K562 (cell line): ENCODE data around the gene ACTRT3. TPM values are rescaled to one million over a fixed set of nuclear protein-coding genes. Genes with fewer than 3 reads are reported as not detected.
A peak's percentile ranks its signal among the peaks of the same experiment; 100 is the strongest.

Experiments used
- CEBPG ChIP-seq, 3 experiments: fragments of 200-800 bp in 1 of 3; sonication (Bioruptor generic) in 1 of 3; sonication (generic) in 1 of 3; formaldehyde crosslinking in 1 of 3; IDR thresholded peaks in 2 of 3; conservative IDR thresholded peaks in 1 of 3; 2 replicates each; pipeline versions ENCODE4 v1.6.1 to v1.8.0; 2016 to 2022; ENCODE audit warnings: missing compliant biosample characterization in 2 of 3, missing genetic modification characterization in 2 of 3, mild to moderate bottlenecking in 1 of 3, missing genetic modification reagents in 1 of 3
- DDX20 ChIP-seq: fragments of 450-650 bp; IDR thresholded peaks from 2 replicates; pipeline ENCODE4 v1.6.1; 2016; ENCODE audit warnings: missing genetic modification characterization, low read depth, mild to moderate bottlenecking, missing compliant biosample characterization, moderate library complexity
- JUND ChIP-seq, 2 experiments: IDR thresholded peaks; 2 replicates in 1 of 2; 3 replicates in 1 of 2; pipeline ENCODE4 v1.6.1; 2011; ENCODE audit warnings: borderline replicate concordance in 2 of 2, low read depth in 2 of 2, low read length in 2 of 2, improper control_type of control experiment in 1 of 2, missing biosample characterization in 1 of 2, missing genetic modification characterization in 1 of 2, missing genetic modification reagents in 1 of 2
- MLLT1 ChIP-seq, 2 experiments: fragments of 450-650 bp; IDR thresholded peaks; 2 replicates each; pipeline ENCODE4 v1.6.1; 2016
- NR0B1 ChIP-seq: fragments of 450-650 bp; IDR thresholded peaks from one replicate; pipeline ENCODE4 v1.6.1; 2018; ENCODE audit warnings: mild to moderate bottlenecking, moderate library complexity; ENCODE audit not compliant: partially characterized antibody
- POLR2G ChIP-seq: fragments of 200-400 bp; formaldehyde crosslinking; IDR thresholded peaks from 2 replicates; pipeline ENCODE4 v1.6.1; 2017; ENCODE audit warnings: low read depth, mild to moderate bottlenecking, antibody characterized with exemption, low read length, moderate library complexity
- PYGO2 ChIP-seq: fragments of 450-650 bp; IDR thresholded peaks from 2 replicates; pipeline ENCODE4 v1.6.1; 2016; ENCODE audit warnings: mild to moderate bottlenecking, missing genetic modification characterization, moderate library complexity, missing compliant biosample characterization
- RNF219 ChIP-seq: fragments of 250-450 bp; sonication (Bioruptor Pico); IDR thresholded peaks from 2 replicates; pipeline ENCODE4 v1.5.0; 2022; ENCODE audit warnings: mild to moderate bottlenecking
- SRSF1 ChIP-seq: fragments of 200-400 bp; formaldehyde crosslinking; IDR thresholded peaks from 2 replicates; pipeline ENCODE4 v1.6.1; 2017; ENCODE audit warnings: mild to moderate bottlenecking, low read depth, low read length, moderate library complexity
- TAL1 ChIP-seq: fragments of 450-650 bp; IDR thresholded peaks from 2 replicates; pipeline ENCODE4 v1.6.1; 2016; ENCODE audit warnings: mild to moderate bottlenecking
- TGIF2 ChIP-seq: sonication (generic); formaldehyde crosslinking; IDR thresholded peaks from 2 replicates; pipeline ENCODE4 v1.8.1; 2022; ENCODE audit warnings: mild to moderate bottlenecking, missing genetic modification reagents, moderate library complexity
- TRIM28 ChIP-seq: fragments of 450-650 bp; IDR thresholded peaks from 2 replicates; pipeline ENCODE4 v1.6.1; 2017
- XRCC4 ChIP-seq: IDR thresholded peaks from one replicate; pipeline ENCODE4 v1.6.1; 2011; ENCODE audit not compliant: insufficient read depth, insufficient read length; ENCODE audit errors: extremely low read depth
- ZBTB26 ChIP-seq: fragments of 450-650 bp; formaldehyde crosslinking; IDR thresholded peaks from 2 replicates; pipeline ENCODE4 v1.4.0; 2022; ENCODE audit warnings: missing genetic modification characterization
- ZC3H11A ChIP-seq: IDR thresholded peaks from 2 replicates; pipeline ENCODE4 v1.6.1; 2012; ENCODE audit warnings: low read depth, low read length, improper control_type of control experiment
- ZEB2 ChIP-seq: fragments of 450-650 bp; IDR thresholded peaks from 2 replicates; pipeline ENCODE4 v1.6.1; 2016
- ZNF23 ChIP-seq: fragments of 250-450 bp; sonication (Bioruptor Pico); IDR thresholded peaks from 2 replicates; pipeline ENCODE4 v1.4.0; 2020; ENCODE audit warnings: mild to moderate bottlenecking
- polyA plus RNA-seq, 8 experiments: library from polyadenylated mRNA; depleted of rRNA in 4 of 8; stranded (reverse) in 5 of 8; unstranded in 3 of 8; fragments of >200 nt; fragmentation: Nextera tagmentation in 2 of 8; fragmentation: Illumina TruSeq in 1 of 8; extraction: Ambion mirVana in 2 of 8; extraction: Trizol in 1 of 8; gene quantifications; 2 replicates each; pipeline versions ENCODE4 v1.2.1 to v1.2.3, GENCODE V29; 2011 to 2014; ENCODE audit warnings: inconsistent platforms in 1 of 8, missing spikeins in 1 of 8
- total RNA-seq, 7 experiments: library from RNA; depleted of rRNA in 6 of 7; stranded (reverse); fragments of >200 nt in 6 of 7; fragmentation: Illumina TruSeq in 2 of 7; extraction: Trizol in 2 of 7; gene quantifications; 2 replicates each; pipeline versions ENCODE4 v1.2.1 to v1.2.3, GENCODE V29; 2011 to 2021; ENCODE audit warnings: low replicate concordance in 1 of 7
- TF ChIP-seq, protein P1 (sequence below): fragments of 450-650 bp; formaldehyde crosslinking; IDR thresholded peaks from 2 replicates; pipeline ENCODE4 v1.4.0; 2020; ENCODE audit warnings: mild to moderate bottlenecking, moderate library complexity

Gene ACTRT3
- total and polyA plus RNA-seq, 9 of the 15 experiments (the other 6 are each of a cell fraction or from before 2014, with no cell fraction given): 0.06 to 0.11 (median 0.07) TPM; not detected in 5

DNA sequence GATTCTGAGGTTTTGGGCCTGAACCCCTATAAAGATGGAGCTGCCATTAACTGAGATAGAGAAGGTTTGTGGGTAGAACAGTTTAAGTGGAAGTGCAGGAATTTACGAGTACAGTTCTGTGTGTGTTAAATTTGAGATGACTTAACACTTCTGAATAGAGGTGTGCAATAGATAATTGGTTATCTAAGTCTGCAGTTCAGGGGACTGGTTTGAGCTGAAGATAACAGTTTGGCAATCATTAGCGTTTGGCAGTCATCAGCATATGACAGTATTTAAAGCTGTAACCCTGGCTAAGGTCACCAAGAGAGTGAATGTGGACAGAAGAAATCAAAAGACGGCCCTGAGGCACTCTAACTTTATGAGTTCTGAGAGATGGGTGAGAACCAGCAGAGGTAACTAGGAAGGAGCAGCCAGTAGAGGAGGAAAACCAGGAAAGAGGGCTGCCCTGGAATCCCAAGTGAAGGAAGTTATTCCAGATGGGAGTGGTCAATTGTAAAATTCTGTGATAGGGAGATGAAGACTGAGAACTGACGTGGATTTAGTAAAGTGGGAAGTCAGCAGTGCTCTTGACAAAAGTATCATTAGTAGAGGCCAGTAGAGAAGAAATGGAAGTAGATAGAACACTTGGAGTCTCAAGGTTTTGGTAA, 12.0 kb upstream of the ACTRT3 start (continued):
- TF ChIP-seq RNF219 (CRISPR knock-in tag) (no peak), PYGO2 (no peak), XRCC4 (no peak), NR0B1 (no peak), POLR2G (no peak), ZC3H11A (no peak), CEBPG (CRISPR knock-in tag; IDR thresholded peaks at IDR 0.05) (no peak), CEBPG (tag; conservative IDR thresholded peaks at IDR 0.05 in 1 of 2, IDR thresholded peaks at IDR 0.05 in 1 of 2) (peak; percentile 7 to 30; a peak in 1 of 4 replicates), ZNF23 (CRISPR knock-in tag) (no peak), JUND (IDR thresholded peaks at IDR 0.05; ENCODE audit: borderline replicate concordance, low read depth, low read length) (no peak), JUND (tag; IDR thresholded peaks at IDR 0.05; ENCODE audit: borderline replicate concordance, low read depth, low read length) (peak; percentile 52; the same call in 1 of the 3 replicates), ZBTB26 (no peak), MLLT1 (IDR thresholded peaks at IDR 0.05) (no peak), TAL1 (peak; percentile 91), DDX20 (tag) (no peak), TGIF2 (no peak), TRIM28 (no peak), SRSF1 (no peak), ZEB2 (peak; percentile 53; the same call in 1 of the 2 replicates)
- TF ChIP-seq, protein P1, sequence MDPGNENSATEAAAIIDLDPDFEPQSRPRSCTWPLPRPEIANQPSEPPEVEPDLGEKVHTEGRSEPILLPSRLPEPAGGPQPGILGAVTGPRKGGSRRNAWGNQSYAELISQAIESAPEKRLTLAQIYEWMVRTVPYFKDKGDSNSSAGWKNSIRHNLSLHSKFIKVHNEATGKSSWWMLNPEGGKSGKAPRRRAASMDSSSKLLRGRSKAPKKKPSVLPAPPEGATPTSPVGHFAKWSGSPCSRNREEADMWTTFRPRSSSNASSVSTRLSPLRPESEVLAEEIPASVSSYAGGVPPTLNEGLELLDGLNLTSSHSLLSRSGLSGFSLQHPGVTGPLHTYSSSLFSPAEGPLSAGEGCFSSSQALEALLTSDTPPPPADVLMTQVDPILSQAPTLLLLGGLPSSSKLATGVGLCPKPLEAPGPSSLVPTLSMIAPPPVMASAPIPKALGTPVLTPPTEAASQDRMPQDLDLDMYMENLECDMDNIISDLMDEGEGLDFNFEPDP (CRISPR knock-in tag): no peak
